ENCODE results near the gene VWA5A.

VWA5A gene

DNA sequence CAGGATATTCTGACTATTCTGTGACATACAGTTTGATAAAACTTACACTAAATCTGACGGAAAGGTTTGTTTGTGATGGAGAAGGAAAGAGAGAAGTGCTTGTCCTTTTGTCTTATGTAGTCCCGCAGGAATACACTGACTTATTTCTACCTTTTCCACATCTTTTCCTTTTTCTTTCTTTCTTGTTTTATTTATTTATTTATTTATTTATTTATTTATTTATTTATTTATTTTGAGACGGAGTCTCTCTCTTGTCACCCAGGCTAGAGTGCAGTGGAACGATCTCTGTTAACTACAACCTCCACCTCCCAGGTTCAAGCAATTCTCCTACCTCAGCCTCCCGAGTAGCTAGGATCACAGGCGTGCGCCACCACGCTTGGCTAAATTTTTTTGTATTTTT lies 43.1 kb upstream of the VWA5A start:
- no peak for DNase-seq (ENCODE audit: low spot score)
- CTCF ChIA-PET, result interaction anchor here (0.7 to 1.3 kb wide), 6 partner anchors 19 to 431 kb away, joined by 3 to 5 read pairs (median 3); no protein-coding TSS in a partner anchor
- no peak overlapping the region for H3K27ac ChIP-seq
- TF ChIP-seq, protein P1, sequence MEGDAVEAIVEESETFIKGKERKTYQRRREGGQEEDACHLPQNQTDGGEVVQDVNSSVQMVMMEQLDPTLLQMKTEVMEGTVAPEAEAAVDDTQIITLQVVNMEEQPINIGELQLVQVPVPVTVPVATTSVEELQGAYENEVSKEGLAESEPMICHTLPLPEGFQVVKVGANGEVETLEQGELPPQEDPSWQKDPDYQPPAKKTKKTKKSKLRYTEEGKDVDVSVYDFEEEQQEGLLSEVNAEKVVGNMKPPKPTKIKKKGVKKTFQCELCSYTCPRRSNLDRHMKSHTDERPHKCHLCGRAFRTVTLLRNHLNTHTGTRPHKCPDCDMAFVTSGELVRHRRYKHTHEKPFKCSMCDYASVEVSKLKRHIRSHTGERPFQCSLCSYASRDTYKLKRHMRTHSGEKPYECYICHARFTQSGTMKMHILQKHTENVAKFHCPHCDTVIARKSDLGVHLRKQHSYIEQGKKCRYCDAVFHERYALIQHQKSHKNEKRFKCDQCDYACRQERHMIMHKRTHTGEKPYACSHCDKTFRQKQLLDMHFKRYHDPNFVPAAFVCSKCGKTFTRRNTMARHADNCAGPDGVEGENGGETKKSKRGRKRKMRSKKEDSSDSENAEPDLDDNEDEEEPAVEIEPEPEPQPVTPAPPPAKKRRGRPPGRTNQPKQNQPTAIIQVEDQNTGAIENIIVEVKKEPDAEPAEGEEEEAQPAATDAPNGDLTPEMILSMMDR (conservative IDR thresholded peaks at IDR 0.05; ENCODE audit: low read depth), result no peak
- POLR2A ChIA-PET (ENCODE audit: low non-redundant PET), result no interaction called here

DNA sequence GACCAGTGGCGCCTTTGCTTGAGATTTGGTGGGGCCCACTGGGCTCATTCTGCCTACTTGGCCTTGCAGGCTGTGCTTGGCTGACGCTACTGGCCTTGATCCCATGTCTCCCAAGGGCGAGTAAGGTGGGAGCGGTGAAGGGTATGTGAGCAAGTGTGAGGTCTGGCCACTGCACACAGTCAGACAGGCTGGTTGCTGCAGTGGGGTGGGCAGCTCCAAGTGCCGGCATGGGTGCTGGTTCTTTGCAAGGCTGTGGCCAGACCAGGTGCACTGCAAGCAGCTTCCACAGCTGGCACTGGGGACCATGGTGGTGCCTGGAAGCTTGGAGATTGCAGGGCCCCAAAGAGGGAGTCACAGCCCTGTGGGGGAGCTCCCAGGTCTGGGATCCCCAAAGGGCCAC lies 40.7 kb upstream of the VWA5A start:
- DNase-seq (ENCODE audit: low spot score), result no peak
- CTCF ChIA-PET, result no interaction called here
- TF ChIP-seq, protein P1 (conservative IDR thresholded peaks at IDR 0.05; ENCODE audit: low read depth), result no peak
- POLR2A ChIA-PET (ENCODE audit: low non-redundant PET), result no interaction called here
- H3K27ac ChIP-seq, result no peak overlapping the region

DNA sequence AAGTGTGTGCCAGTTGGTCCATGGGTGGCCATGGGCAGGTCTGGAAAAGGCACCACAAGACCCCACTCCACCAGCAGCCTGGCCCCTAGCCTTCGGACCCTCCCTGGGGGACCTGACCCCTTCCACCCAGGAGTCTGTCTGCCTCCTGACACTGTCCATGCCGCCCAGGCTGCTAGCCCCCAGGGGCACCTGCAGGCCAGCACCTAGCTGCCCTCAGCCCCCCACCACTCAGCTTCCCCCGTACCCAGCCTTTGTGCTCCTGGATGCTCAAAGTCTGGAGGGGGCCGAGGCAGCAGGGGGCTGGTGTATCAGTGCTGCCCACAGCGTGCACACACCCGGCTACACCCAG lies 39.8 kb upstream of the VWA5A start:
- CTCF ChIA-PET, result no interaction called here
- DNase-seq (ENCODE audit: low spot score), result no peak
- no peak overlapping the region for H3K27ac ChIP-seq
- TF ChIP-seq, protein P1 (conservative IDR thresholded peaks at IDR 0.05; ENCODE audit: low read depth), result no peak
- POLR2A ChIA-PET (ENCODE audit: low non-redundant PET), result no interaction called here

DNA sequence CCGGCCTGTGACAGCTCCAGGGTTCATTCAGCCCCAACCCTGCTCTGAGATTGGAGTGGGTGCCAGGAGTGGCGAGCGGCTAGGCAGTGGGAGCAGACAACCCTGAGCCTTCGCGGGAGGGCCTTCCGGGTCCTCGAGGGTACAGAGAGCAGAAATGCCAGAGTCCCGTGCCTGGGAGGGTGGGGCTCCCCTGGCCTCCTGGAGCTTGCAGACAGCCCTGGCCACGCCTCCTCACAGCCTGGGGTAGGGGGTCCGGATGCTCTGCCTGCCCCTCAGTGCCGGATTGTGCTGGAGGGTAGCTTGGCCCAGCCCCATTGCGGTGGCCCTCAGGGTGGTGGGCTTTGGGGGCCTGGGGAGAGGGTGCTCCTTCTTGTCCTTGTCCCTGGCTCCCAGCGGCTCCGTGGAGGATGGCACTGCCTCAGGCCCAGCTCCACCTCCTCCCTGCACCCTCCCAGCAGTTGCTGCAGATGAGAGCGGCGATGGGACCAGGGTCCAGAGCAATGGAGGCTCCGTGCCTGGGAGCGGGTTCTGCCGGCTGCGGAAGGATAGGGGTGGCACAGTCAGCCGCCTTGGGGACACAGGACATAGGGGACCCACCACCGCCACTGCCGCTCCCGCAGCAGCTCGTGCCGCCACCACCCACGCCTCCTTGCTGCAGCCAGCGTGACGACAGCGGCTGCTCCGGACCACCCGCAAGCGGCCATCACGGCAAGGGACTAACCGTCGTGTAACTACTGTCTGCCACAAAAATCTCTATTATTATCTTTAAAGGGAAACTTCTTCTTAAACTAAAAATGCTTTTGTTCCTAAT lies 39.2 kb upstream of the VWA5A start:
- no peak for DNase-seq (ENCODE audit: low spot score)

DNA sequence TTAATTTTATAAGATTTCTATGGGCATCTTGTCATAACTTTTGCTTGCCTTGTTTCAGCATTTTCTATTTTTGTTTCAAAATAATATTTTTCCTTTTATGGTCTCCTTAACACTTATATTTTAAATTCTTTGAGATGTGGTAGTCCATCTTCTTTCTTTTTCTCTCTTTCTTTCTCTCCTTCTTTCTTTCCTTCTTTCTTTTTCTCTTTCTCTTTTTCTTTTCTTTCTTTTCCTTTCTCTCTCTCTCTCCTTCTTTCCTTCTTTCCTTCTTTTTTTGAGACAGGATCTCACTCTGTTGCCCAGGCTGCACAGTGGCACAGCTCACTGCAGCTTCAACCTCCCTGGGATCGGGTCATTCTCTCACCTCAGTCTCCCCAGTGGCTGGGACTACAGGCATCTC lies 38.0 kb upstream of the VWA5A start:
- TF ChIP-seq, protein P1 (conservative IDR thresholded peaks at IDR 0.05; ENCODE audit: low read depth), result no peak
- ChIA-PET CTCF (no interaction called here), POLR2A (ENCODE audit: low non-redundant PET) (no interaction called here)
- no peak overlapping the region for H3K27ac ChIP-seq
- no peak for DNase-seq (ENCODE audit: low spot score)

More for the DNA sequence above, 39.2 kb upstream of the VWA5A start:
- ChIA-PET POLR2A (ENCODE audit: low non-redundant PET) (no interaction called here), CTCF (no interaction called here)
- no peak overlapping the region for H3K27ac ChIP-seq
- TF ChIP-seq, protein P1 (conservative IDR thresholded peaks at IDR 0.05; ENCODE audit: low read depth), result no peak

DNA sequence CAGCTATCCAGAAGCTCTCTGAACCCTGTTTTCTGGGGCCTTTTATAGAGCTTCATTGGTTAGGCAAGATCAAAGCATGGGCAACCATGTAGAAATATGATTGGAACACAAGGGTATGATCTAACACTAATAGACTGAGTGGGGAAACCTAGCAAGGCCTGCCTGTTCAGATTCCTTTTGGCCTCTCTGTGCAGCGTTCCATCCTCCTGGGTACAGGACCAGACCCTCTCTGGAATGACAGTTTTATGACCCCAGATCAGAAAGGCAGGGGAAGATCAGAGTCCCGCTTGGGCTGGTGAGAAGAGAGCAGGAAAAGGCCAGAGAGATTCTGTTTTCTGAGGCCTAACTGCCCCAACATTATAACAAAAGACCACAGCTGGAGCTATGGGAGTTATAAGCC lies 36.7 kb upstream of the VWA5A start:
- DNase-seq (ENCODE audit: low spot score), result no peak
- ChIA-PET CTCF (no interaction called here), POLR2A (ENCODE audit: low non-redundant PET) (no interaction called here)
- TF ChIP-seq, protein P1 (conservative IDR thresholded peaks at IDR 0.05; ENCODE audit: low read depth), result no peak
- H3K27ac ChIP-seq, result no peak overlapping the region
